Measurements from ENCODE around the gene PRSS3.
A peak's percentile ranks its signal among the peaks of the same experiment; 100 is the strongest.
"Not testable (repeated sequence)": the region's sequence is repeated elsewhere in the genome, so short reads cannot be mapped to it uniquely, and the experiment has no call there.

PRSS3 gene

GRCh38 chr9:33787839-33788238 lies 7.5 kb upstream of the PRSS3 start:
- DNase-seq = no peak

GRCh38 chr9:33789429-33789828 lies 5.9 kb upstream of the PRSS3 start:
- not testable (repeated sequence) for DNase-seq

GRCh38 chr9:33791117-33791516 lies 4.2 kb upstream of the PRSS3 start:
- no peak for DNase-seq

GRCh38 chr9:33793496-33793895 lies 1.9 kb upstream of the PRSS3 start:
- DNase-seq = not testable (repeated sequence)

- no peak for DNase-seq
Measured at GRCh38 chr9:33794560-33794959, 801 bp upstream of the PRSS3 start.

- DNase-seq = no peak
Measured at GRCh38 chr9:33795819-33796218, 458 bp downstream of the PRSS3 start.

GRCh38 chr9:33796679-33797078 lies 1.3 kb downstream of the PRSS3 start:
- not testable (repeated sequence) for DNase-seq

- DNase-seq = no peak
Measured at GRCh38 chr9:33797837-33798236, 2.5 kb downstream of the PRSS3 start.

GRCh38 chr9:33798545-33798944 lies 3.2 kb downstream of the PRSS3 start:
- DNase-seq = no peak

GRCh38 chr9:33799928-33800704 lies 4.8 kb downstream of the PRSS3 start:
- DNase-seq = no peak

GRCh38 chr9:33800886-33801285 lies 5.5 kb downstream of the PRSS3 start:
- no peak for DNase-seq

GRCh38 chr9:33801943-33802500 lies 6.7 kb downstream of the PRSS3 start:
- not testable (repeated sequence) for DNase-seq

GRCh38 chr9:33804196-33804595 lies 8.8 kb downstream of the PRSS3 start:
- DNase-seq = not testable (repeated sequence)

- DNase-seq = not testable (repeated sequence)
Measured at GRCh38 chr9:33807156-33807555, 11.8 kb downstream of the PRSS3 start.

- not testable (repeated sequence) for DNase-seq
Measured at GRCh38 chr9:33808979-33809322, 13.6 kb downstream of the PRSS3 start.

- DNase-seq = no peak
Measured at GRCh38 chr9:33809506-33809905, 14.1 kb downstream of the PRSS3 start.

GRCh38 chr9:33813712-33814641 lies 18.6 kb downstream of the PRSS3 start:
- DNase-seq = peak; percentile 25

- DNase-seq = no peak
Measured at GRCh38 chr9:33815781-33816180, 20.4 kb downstream of the PRSS3 start.

- DNase-seq = peak; percentile 89
Measured at GRCh38 chr9:33816327-33817252, 21.2 kb downstream of the PRSS3 start, which contains the start of gene UBE2R2. UBE2R2 (plus strand) TSS chr9:33817160; CDS start chr9:33817758, 598 bp downstream.

GRCh38 chr9:33817327-33818166 lies 22.2 kb downstream of the PRSS3 start:
- DNase-seq = no peak

- no peak for DNase-seq
Measured at GRCh38 chr9:33818167-33818846, 22.9 kb downstream of the PRSS3 start.

All from NCI-H1694 (cell line).